ENCODE measurements around the gene DPPA5. TPM values are rescaled to one million over a fixed set of nuclear protein-coding genes. Genes with fewer than 3 reads are reported as not detected.

Gene DPPA5
- total and polyA plus RNA-seq, 12 donors = not detected

DNA sequence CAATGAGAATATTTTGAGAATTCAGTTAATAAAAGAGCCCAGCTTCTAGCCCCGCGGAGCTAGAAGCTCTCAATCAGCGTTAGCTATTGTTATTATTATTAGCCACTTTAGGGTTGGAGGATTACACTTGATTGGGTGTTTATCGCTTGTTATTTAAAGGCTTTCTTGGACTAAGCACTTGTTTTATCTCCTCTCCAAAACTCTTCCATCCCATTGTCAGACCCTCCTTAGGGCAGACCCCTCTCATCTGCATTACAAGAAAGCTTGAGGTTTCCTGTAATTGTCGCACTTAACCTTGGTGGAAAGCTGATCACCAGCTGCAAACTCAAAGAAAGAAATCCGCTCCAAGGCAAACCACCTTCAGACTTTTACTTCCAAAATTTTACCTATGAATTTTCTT, 4.8 kb downstream of the DPPA5 start:
- intact Hi-C loops (cut with DNase I) = loop anchor here in 1 of 10 donors (10.0 kb wide), 1 partner anchor 925 kb away; no protein-coding TSS in a partner anchor
- Histone ChIP-seq H3K4me1 (no peaks in the 10 kb centered on the region), H3K9me3 (no peaks in the 10 kb centered on the region), H3K27ac (no peak overlapping the region), H3K36me3 (no peaks in the 10 kb centered on the region), H3K27me3 (peaks cover 4 to 61% (median 50%) of the 10 kb centered on the region in 7 donors), H3K4me3 (no peak overlapping the region)
- TF ChIP-seq, protein P1, sequence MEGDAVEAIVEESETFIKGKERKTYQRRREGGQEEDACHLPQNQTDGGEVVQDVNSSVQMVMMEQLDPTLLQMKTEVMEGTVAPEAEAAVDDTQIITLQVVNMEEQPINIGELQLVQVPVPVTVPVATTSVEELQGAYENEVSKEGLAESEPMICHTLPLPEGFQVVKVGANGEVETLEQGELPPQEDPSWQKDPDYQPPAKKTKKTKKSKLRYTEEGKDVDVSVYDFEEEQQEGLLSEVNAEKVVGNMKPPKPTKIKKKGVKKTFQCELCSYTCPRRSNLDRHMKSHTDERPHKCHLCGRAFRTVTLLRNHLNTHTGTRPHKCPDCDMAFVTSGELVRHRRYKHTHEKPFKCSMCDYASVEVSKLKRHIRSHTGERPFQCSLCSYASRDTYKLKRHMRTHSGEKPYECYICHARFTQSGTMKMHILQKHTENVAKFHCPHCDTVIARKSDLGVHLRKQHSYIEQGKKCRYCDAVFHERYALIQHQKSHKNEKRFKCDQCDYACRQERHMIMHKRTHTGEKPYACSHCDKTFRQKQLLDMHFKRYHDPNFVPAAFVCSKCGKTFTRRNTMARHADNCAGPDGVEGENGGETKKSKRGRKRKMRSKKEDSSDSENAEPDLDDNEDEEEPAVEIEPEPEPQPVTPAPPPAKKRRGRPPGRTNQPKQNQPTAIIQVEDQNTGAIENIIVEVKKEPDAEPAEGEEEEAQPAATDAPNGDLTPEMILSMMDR (IDR thresholded peaks at IDR 0.05) = no peak
- 15 to 19% methylated on average over 6 of the region's 6 CpGs for WGBS, 2 donors
- ATAC-seq (no peak), DNase-seq (no peak)

DNA sequence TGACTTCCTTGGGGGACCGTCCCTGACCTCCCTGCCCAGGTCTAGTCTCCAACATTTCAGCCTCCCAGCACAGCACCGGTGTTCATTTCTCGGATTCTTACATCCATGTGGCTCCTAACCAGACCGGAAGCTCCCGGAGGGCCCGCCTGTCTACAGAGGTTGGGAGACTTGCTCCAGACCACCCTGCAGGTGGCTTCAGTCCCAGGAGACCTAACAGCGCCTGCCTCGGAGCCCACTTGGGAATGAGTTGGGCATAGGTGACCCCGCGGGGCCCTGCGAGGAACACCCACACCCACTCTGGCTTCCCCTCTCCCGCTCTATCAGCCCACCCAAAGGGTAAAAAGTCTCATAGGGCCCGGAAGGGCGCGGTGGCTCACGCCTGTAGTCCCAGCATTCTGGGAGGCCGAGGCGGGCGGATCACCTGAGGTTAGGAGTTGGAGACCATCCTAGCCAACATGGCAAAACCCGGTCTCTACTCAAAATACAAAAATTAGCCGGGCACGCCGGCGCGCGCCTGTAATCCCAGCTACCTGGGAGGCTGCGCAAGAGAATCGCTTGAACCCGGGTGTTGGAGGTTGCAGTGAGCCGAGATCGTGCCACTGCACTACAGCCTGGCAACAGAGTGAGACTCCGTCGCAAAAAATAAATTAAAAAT, 5.4 kb downstream of the DPPA5 start:
- H3K27me3 ChIP-seq = peaks cover 4 to 61% (median 48%) of the 10 kb centered on the region in 7 donors
- H3K36me3 ChIP-seq = no peaks in the 10 kb centered on the region
- H3K9me3 ChIP-seq = no peaks in the 10 kb centered on the region
- intact Hi-C loops (cut with DNase I) = loop anchor here in 1 of 10 donors (10.0 kb wide), 1 partner anchor 924 kb away; no protein-coding TSS in a partner anchor
- DNase-seq (no peak), ATAC-seq (no peak)
- H3K4me1 ChIP-seq = no peaks in the 10 kb centered on the region
- H3K27ac ChIP-seq = no peak overlapping the region
- H3K4me3 ChIP-seq = no peak overlapping the region
- 33 to 38% methylated on average over 33 of the region's 33 CpGs for WGBS, 2 donors
- TF ChIP-seq, protein P1 (IDR thresholded peaks at IDR 0.05) = no peak

DNA sequence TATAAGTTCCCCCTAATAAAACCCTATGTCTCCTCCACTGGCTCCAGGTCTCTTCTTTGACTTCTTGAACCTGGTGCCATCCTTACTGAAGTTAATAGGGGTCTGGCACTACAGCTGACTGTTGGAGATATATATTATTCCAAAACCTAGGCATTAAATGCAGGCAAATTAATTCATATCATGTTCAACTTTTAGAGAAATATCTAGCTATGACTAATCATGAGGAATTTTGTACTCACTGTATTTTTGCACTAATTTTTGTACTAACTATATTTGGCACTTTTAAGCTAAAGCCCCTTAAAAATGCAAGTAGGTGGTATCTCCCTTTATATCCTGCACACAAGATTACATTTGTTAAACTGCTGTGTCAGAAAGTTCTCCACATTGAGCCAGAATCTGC, 10.9 kb downstream of the DPPA5 start:
- Histone ChIP-seq H3K9me3 (no peaks in the 10 kb centered on the region), H3K27me3 (peaks cover 0 to 22% (median 12%) of the 10 kb centered on the region in 7 donors), H3K36me3 (no peaks in the 10 kb centered on the region), H3K4me3 (no peak overlapping the region), H3K27ac (no peak overlapping the region), H3K4me1 (no peaks in the 10 kb centered on the region)
- intact Hi-C loops (cut with DNase I) = loop anchor here in 1 of 10 donors (10.0 kb wide), 1 partner anchor 918 kb away; no protein-coding TSS in a partner anchor
- DNase-seq = no peak
- no peak for ATAC-seq
- TF ChIP-seq, protein P1 (IDR thresholded peaks at IDR 0.05) = no peak

DNA sequence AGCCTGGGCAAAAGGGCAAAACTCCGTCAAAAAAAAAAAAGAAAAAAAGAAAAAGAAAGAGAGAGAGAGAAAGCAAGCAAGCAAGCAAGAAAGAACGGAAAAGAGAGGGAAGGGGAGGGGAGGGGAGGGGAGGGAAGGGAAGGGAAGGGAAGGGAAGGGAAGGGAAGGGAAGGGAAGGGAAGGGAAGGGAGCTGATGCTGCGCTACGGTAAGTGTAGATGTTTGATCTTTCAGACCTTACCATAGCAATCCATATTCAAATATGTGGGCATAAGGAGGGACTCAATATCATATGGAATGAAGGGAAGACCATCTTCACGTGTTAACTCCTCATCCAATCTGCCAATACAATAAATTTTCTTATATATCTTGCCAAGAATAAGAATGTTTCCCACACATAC, 11.9 kb downstream of the DPPA5 start:
- Histone ChIP-seq H3K4me1 (no peaks in the 10 kb centered on the region), H3K27me3 (peaks cover 0 to 12% (median 5%) of the 10 kb centered on the region in 7 donors), H3K9me3 (no peaks in the 10 kb centered on the region), H3K36me3 (no peaks in the 10 kb centered on the region), H3K27ac (no peak overlapping the region), H3K4me3 (no peak overlapping the region)
- ATAC-seq (no peak), DNase-seq (no peak)
- TF ChIP-seq, protein P1 (IDR thresholded peaks at IDR 0.05) = no peak
- intact Hi-C loops (cut with DNase I) = loop anchor here in 1 of 10 donors (10.0 kb wide), 1 partner anchor 917 kb away; no protein-coding TSS in a partner anchor
- WGBS, 2 donors = 73 to 79% methylated on average over 5 of the region's 5 CpGs

All from heart right ventricle (tissue), 16 donors.